Measurements from ENCODE around the gene LDLRAD1. TPM values are rescaled to one million over a fixed set of nuclear protein-coding genes. Genes with fewer than 3 reads are reported as not detected.

LDLRAD1 gene
- total and polyA plus RNA-seq, 9 donors = 0.05 to 49.6 (median 0.48) TPM; not detected in 2

GRCh38 chr1:54012863-54013262 is 5.1 kb downstream of the LDLRAD1 start:
- DNase-seq = no peak
- H3K27me3 ChIP-seq = no peaks in the 10 kb centered on the region
- no peak overlapping the region for H3K4me3 ChIP-seq
- TF ChIP-seq CTCF (IDR thresholded peaks at IDR 0.05) = no peak
- no peak for TF ChIP-seq POLR2A (IDR thresholded peaks at IDR 0.05)
- no peak for TF ChIP-seq EP300 (IDR thresholded peaks at IDR 0.05)
- intact Hi-C loops (cut with DNase I) = no loop called here
- H3K4me1 ChIP-seq (ENCODE audit: insufficient read depth) = no peaks in the 10 kb centered on the region
- H3K27ac ChIP-seq = no peak overlapping the region
- WGBS, 3 donors = 65 to 66% (median 66%) methylated on average over 8 of the region's 8 CpGs
- no peaks in the 10 kb centered on the region for H3K36me3 ChIP-seq
- no peaks in the 10 kb centered on the region for H3K9me3 ChIP-seq

DNA sequence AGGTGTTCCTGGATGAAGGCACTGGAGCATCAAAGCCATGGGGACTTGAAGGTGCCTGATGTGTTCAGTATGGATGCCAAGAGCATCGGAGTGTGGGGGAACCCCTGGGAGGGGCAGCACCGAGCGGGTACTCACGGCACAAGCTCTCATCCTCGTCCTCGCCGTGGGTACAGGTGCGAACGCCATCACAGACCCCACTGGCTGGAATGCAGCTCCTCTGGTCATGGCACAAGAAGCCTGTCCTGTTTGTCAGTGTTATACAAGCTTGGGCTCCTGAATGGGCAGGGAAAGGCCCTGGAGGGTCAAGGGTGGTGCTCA is 6.0 kb downstream of the LDLRAD1 start:
- H3K9me3 ChIP-seq = no peaks in the 10 kb centered on the region
- no peaks in the 10 kb centered on the region for H3K36me3 ChIP-seq
- TF ChIP-seq EP300 (IDR thresholded peaks at IDR 0.05) (no peak), POLR2A (IDR thresholded peaks at IDR 0.05) (no peak)
- H3K4me3 ChIP-seq = no peak overlapping the region
- intact Hi-C loops (cut with DNase I) = no loop called here
- no peaks in the 10 kb centered on the region for H3K27me3 ChIP-seq
- no peak for DNase-seq
- 82 to 91% (median 86%) methylated on average over 9 of the region's 9 CpGs for WGBS, 3 donors
- H3K27ac ChIP-seq = no peak overlapping the region
- no peaks in the 10 kb centered on the region for H3K4me1 ChIP-seq (ENCODE audit: insufficient read depth)

DNA sequence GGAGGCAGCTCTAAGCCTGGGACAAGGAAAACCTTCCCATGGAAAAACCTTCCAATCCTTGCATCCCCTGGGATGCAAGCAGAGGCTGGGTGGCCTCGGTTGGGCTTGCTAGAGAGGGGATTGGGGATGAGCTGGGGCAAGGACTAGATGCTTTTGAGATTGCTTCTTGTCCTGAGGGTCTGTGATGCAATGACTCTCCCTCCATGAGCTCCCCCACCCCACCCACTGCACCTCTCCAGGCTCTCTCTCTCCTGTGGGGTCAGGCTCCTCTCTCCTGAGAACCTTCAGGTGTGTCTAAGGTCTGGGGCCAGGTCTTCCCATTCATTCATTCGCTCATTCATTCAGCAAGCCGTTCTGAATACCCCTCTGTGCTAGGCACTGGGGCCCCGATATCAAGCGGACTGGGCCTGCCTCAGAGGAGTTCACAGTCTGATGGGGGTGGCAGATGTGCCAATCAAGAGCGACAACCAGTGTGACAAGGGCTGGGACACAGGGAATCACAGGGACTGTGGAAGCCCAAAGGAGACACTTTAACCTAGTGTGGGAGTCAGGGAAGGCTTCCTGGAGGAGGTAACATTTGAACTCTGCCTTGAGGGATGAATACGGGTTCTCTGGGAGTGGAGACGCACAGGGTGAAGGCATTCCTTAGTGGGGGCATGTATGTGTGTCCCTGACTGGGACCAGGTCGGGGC is 6.5 kb downstream of the LDLRAD1 start:
- Histone ChIP-seq H3K9me3 (no peaks in the 10 kb centered on the region), H3K27me3 (no peaks in the 10 kb centered on the region), H3K4me1 (ENCODE audit: insufficient read depth) (no peaks in the 10 kb centered on the region), H3K4me3 (no peak overlapping the region), H3K27ac (no peak overlapping the region), H3K36me3 (no peaks in the 10 kb centered on the region)
- no peak for DNase-seq
- intact Hi-C loops (cut with DNase I) = no loop called here
- WGBS, 3 donors = 79 to 84% (median 79%) methylated on average over 9 of the region's 9 CpGs
- TF ChIP-seq EP300 (IDR thresholded peaks at IDR 0.05) (no peak), POLR2A (IDR thresholded peaks at IDR 0.05) (no peak), CTCF (IDR thresholded peaks at IDR 0.05) (no peak)

GRCh38 chr1:54010415-54011117 is 7.4 kb downstream of the LDLRAD1 start:
- 58 to 65% (median 60%) methylated on average over 5 of the region's 5 CpGs for WGBS, 3 donors
- no peak overlapping the region for H3K4me3 ChIP-seq
- H3K27ac ChIP-seq = no peak overlapping the region
- no peaks in the 10 kb centered on the region for H3K4me1 ChIP-seq (ENCODE audit: insufficient read depth)
- H3K36me3 ChIP-seq = no peaks in the 10 kb centered on the region
- H3K9me3 ChIP-seq = no peaks in the 10 kb centered on the region
- no peak for TF ChIP-seq CTCF (IDR thresholded peaks at IDR 0.05)
- TF ChIP-seq POLR2A (IDR thresholded peaks at IDR 0.05) = no peak
- TF ChIP-seq EP300 (IDR thresholded peaks at IDR 0.05) = no peak
- intact Hi-C loops (cut with DNase I) = no loop called here
- no peaks in the 10 kb centered on the region for H3K27me3 ChIP-seq
- DNase-seq = no peak

- WGBS, 3 donors = 84 to 90% (median 85%) methylated on average over 4 of the region's 4 CpGs
- no peak for DNase-seq
- intact Hi-C loops (cut with DNase I) = no loop called here
Observed at GRCh38 chr1:54009406-54009805, 8.6 kb downstream of the LDLRAD1 start.

More at GRCh38 chr1:54009406-54009805, 8.6 kb downstream of the LDLRAD1 start:
- Histone ChIP-seq H3K4me3 (no peak overlapping the region), H3K4me1 (ENCODE audit: insufficient read depth) (no peaks in the 10 kb centered on the region), H3K36me3 (no peaks in the 10 kb centered on the region), H3K9me3 (no peaks in the 10 kb centered on the region), H3K27me3 (no peaks in the 10 kb centered on the region), H3K27ac (no peak overlapping the region)
- TF ChIP-seq EP300 (IDR thresholded peaks at IDR 0.05) (no peak), POLR2A (IDR thresholded peaks at IDR 0.05) (no peak), CTCF (IDR thresholded peaks at IDR 0.05) (no peak)
